Measurements from ENCODE around the gene IL10RB.

DNA sequence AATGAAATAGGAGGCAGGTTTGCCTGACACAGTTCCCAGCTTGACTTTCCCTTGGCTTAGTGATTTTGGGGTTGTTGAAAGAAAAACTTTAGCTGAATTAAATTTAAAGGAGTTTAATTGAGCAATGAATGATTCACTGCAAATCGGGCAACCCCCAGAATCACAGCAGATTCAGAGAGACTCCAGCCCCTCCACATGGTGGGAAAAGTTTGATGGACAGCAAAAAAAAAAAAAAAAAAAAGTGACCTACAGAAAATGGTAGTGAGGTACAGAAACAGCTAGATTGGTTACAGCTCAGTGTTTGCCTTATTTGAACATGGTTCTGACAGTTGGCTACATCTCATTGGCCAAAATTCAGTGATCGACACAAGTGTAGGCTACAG lies 49.0 kb upstream of the IL10RB start:
- TF ChIP-seq POLR2AphosphoS5 (IDR thresholded peaks at IDR 0.05; ENCODE audit: low read depth, low read length) (no peak), POLR2A (IDR thresholded peaks at IDR 0.05; ENCODE audit: low read depth, low read length) (no peak), TAF1 (IDR thresholded peaks at IDR 0.05; ENCODE audit: borderline replicate concordance, low read depth, low read length) (no peak)

Data from GM12892 (cell line).